Skin of body (tissue), 2 donors: ENCODE data around the gene SIRT5. TPM values are rescaled to one million over a fixed set of nuclear protein-coding genes. Genes with fewer than 3 reads are reported as not detected.
A peak's percentile ranks its signal among the peaks of the same experiment; 100 is the strongest.

Source experiments
- DNase-seq: peaks from one replicate; lab custom pipeline; 2025; lab: John Stamatoyannopoulos, UW
- total RNA-seq: library from RNA; depleted of rRNA; stranded (reverse); fragments of >200 nt; gene quantifications from one replicate; pipeline ENCODE4 v1.2.3, GENCODE V29; 2014

Gene SIRT5
- total RNA-seq, 1 donor from 2014 or later, result 6.9 TPM

DNA sequence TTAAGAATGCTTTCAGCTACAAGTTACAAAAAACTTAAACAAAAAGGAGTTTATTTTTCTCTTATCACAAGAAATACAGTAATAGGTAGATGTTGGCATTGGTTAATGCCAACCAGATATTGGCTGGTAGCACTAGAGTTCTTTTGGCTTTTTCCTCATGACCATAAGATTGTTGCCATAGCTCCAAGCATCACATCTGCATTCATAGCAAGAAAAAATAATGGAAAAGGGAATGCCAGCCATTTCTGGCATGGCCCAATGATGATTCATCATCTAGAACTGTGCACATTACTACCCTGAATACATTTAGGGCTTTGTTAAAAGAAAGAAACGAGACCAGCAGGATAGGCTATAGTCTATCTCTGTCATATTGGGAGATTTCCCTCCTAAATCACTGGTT lies 20.8 kb upstream of the SIRT5 start:
- DNase-seq, result no peak

DNA sequence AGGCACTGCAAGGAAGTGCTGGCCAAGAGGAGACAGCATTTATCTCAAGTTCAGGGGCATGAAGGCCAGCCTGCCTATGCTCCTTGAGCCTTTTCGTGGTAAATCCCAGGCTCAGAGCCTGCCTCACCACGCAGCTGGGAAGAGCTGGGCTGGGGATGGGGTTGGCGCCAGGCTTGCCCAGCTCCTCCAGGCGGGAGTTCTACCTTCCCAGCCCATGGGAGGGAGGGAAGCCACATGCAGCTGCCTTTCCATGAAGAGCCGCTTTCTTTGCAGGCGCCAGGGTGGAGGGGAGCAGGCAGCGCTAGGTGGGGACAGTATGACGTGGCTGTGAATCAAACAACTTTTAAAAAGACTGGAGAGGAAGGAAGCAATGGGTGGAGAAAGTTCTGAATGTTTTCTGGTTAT lies 19.5 kb upstream of the SIRT5 start:
- no peak for DNase-seq

DNA sequence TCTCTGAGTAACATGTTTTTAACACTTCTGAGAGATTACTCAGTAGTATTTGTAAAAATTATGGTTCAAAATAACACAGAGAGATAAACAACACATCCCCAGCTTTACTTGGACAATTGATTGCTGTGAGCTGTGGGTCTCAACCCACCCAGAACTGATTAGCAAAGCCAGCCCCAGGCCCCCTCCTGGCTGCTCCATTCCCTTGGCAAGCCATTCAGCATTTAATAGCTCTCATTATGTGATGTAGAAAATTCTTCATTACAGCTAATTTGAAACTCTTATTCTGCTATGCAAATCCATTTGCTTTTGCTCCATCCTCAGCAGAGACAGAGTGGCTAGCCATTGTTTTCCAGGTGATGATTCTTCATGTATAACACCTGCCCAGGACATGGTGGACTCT lies 16.6 kb upstream of the SIRT5 start:
- no peak for DNase-seq

DNA sequence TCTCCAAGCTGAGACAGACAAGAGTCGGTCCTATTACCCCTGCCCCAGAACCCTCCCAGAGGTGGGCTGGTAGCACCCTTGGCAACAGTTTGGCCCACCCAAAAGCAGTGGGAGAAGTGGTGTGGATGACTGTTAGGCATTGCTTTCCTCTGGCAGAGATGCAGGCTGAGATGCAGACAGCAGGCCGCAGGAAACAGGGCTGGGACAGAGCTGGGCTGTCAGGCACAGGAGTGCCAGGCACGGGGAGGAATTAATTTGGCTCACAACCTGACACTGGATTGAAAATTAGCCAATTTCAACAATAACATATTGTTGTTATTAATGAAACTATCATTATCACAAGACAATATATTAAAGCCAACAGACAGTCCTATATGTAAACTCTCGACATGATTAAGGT lies 15.7 kb upstream of the SIRT5 start:
- no peak for DNase-seq

DNA sequence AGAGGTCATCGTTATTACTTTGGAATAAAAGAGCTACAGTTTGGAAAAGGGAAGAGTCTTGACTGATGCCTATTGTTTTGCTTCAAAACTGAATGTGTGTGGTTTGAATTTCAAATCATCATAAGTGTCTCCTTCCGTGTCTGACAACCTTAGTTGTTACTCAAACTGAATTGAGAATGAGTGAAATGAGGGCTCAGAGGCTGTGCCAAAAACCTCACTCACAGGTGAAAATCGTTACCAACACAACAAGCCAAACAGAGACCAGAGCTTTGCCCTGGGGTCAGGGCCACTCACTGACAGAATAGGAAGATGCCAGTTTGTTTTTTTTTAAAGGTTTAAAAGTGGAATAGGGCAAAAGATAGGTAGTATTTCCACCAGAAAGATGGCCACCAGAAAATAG lies 15.2 kb upstream of the SIRT5 start:
- DNase-seq, result no peak

DNA sequence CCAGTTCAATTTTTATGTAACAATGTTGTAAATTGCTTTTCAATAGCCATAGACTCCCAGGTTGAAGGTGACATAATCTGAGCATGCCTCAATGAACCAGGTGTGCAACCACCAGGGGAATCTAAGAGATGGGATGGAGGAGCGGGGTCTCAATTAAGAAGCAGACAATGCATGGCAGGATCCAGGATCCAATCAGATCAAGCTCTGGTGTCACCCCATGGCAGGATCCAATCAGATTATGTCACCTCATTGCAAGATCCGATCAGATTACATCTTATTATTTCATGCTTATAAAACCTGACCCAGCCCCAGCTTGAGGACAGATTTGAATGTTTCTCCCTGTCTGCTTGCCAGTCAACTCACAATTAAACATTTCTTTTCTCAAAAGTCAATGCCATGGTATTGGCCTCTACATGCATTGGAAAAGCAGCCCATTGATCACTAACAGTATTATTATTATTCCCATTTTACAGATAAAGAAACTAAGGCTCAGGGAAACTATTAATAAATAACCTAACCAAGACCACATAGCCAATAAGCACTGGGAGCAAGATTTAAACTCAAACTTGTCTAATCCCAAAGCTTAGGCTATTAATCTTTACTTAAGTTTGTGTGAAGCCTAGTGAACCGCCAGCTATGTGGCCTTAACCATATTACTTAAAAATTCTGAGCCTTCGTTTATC lies 14.3 kb upstream of the SIRT5 start:
- no peak for DNase-seq

DNA sequence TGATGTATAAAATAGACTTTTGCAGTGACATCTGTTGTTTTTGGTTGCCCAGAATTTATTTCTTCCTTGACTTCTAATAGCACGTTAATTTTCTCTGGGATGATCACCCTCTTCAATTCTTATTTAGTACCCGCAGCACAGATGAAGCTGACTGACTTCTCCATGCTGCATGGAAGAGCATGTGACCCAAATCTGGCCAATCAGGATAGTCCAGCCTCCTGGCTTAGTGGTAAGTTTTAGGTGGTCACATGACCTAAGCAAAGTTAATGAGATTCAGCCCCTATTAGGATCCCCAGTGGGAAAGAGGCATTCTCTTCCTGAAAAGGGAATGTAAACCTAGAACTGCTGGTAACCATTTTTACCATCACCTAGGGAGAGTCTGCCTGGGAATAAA lies 13.8 kb upstream of the SIRT5 start:
- no peak for DNase-seq

DNA sequence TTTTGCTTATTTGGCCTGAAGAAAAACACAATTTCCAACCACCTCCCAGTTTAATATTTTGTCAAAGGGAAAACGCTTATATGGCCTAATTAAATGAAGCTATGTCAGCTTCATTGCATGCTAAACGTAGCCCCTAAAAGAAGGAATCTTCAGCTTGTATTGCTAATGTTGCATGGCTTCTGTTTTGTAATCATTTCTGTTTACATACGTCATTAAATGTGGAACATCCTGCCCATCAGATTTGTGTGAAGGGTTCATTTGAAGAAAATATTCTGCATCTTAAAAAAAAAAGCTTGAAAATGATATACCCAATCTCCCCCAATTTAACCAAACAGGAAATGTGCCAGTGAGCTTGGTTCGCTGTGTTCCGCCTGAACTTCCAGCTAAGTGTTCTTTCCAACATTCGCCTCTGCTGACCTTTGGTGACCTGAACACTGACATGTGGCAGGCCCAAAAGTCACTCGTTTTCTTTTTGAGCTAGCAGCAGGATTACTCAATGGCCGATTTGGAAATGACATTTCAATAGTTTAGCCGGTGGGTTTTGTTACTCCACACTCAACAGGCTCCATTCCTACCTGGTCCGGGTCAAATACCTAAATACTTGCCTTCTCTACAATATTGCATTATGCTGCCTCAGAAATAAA lies 12.7 kb upstream of the SIRT5 start:
- no peak for DNase-seq

DNA sequence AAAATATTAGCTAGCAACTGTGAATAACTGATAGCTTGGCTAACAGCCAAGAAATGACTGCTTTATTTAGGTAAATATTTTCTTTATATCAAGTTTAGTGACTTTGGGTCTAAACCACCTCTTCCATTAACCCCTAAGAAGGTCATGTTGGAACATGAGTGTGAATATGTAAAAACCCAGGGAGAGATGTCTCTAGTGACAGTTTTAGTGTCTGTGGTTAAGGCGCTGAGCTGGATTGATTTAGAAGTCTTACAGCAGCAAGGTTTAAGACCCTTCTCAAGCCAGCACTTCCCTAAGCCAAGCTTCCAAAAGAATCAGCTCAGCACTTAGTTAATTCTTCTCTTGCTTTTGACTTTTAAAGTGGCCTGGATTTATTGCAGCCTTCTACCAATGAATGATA lies 11.4 kb upstream of the SIRT5 start:
- no peak for DNase-seq

DNA sequence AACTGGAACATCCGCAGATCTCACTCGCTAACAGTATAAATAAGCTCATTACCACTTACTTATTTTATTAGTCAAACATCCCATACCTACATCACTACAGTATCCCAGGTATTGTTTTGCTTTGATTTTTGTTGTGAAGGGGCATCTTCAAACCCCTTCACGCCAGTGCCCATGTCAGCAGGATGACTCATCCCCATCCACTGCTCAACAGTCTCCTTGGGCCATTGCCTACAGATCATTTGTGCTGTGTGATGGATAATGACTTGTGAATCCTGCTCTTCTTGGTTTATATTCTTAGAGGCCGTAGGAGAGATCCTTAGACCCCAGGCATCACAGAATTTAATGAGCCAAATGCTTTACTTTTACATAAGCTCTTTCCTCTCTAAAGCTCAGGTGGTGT lies 8.5 kb upstream of the SIRT5 start:
- DNase-seq, result no peak

DNA sequence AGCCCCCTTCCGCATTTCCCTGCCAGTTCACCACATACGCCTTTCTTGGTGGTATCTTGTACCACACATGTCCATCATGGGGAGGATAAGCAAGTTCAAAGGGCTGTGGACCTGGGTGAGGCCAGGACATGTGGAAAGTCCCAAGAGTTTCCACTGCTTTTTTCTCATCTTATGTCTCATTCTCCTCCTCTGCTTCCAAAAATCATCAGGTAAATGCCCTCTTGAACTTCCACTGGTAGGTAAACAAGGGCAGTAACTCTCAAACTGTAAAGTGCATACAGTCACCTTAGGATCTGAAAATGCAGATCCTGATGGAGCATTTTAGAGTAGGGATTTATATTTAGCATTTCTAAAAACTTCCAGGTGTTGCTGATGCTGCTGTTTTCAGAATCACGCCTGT lies 7.9 kb upstream of the SIRT5 start:
- DNase-seq, result no peak

DNA sequence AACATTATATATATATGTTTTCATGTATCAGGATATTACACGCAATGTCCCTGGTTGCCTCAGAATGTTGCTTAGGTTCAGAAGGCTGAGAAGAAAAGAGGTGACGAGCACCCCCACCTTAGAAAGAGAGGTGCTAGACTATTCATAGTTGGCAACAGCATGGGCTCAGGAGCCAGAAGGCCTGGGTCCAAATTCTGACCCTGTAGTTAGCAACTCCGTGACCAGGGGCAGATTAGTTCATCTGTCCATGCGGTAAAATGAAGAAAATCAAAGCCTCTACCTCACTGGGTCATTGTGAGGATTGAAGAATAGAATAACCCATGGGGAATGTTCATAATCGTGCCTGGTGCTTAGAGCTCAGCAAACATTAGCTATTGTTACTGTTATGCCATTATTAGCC lies 5.4 kb upstream of the SIRT5 start:
- DNase-seq, result no peak

DNA sequence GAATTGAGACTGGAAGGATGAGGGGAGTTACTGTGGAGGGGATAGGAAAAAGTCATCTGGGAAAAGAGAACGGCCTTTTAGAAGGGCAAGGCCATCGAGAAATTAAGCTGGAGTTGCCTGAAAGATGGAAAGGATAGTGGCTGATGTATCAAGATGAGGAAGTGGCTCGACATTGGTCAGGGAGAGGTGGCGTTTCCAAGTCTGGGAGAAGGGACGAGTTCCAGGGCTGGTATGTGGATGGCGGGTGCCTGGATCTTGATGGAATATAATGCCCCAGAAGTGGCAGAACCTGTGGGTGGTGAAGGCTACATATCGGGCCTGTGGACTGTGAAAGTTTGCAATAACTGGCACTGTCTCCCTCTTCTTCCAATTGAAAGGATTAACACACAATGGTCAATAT lies 2.2 kb upstream of the SIRT5 start:
- DNase-seq, result no peak

DNA sequence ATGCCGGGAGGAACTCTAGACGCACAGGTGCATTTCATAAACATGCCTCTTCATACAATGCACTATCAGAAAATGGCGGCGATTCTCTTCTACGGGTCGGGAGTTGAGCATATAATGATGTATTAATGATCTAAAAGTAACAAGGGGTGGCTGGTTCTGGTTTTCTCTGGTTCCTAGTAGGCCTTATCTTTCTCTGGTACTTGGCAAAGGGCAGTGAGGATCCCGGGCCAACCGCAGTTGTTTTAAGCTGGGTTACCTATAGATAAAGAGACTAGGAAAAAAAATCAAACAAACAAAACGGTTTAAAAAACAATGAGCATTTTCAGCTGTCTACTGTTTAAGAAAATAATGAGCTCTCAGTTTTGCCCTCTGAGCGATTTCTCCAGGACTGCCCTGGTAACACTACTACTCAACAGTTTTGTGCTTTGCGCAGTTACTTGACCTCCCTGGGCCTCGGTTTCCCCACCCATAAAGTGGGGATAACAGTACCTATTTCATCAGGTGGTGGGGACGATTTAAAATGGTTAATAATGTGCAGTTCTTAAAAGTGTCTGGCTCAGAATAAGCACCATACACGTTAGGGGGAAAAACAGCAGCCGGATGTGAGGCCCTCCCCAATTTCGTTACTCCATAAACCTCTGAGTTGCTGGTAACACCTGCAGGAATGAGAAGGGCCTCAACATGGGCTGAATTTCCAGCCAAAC lies 1.3 kb upstream of the SIRT5 start:
- DNase-seq, result no peak

DNA sequence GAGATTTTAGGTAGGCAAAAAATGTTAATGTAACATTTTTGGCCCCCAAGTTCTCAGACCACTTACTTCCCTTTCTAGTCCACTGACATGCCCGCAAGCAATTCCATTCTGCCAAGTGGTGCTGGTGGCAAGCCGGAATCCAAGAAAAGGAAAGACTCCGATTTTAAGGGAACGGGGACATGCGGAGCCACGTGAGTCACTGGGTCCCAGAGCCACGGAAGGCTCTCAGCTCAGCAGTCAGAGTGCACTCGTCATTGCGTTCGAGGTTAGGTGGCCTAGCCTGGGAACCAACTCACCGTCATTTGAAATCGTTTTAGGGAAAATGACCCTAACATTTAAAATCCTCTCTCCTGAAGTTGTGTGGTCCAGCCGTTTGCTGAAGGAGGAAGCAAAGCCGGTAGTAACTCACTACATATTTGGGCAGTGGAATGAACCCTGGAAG lies 711 bp upstream of the SIRT5 start:
- DNase-seq, result no peak

DNA sequence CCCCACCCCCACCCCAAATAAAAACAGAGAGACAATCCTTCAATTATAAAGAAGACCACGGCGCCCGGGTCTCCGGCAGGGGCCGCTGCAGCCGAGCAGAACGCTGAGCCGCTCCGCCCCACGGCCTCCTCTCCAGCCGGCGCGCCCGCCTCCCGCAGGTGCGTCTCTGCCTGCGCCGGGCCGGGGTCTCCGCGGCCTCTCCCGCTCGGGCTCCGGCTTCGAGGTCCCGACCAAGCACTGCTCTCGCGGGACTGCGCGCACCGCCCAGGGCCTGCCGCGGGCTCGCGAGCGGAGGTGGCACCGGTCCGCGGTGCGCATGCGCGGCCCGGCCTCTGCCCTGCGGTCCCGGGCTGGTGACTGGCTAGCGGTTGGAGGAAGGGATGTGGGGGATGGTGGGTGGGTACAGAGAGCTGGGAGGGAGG lies 241 bp upstream of the SIRT5 start:
- peak; percentile 82 for DNase-seq

DNA sequence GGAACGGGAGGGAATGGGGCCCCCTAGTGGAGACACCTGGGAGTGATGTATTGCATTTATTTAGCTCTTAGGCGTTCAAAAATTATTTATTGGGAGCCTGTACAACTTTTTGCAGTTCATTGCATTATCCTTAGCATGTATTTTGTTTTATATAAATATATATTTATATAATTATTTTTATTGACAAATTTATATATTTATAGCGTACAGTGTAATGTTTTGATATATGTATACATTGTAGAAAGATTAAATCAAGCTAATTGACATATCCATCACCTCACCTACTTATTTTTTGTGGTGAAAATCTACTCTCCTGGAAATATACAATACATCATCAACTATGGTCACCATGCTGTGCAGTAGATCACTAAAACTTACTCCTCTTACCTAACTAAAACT lies 975 bp downstream of the SIRT5 start:
- no peak for DNase-seq

DNA sequence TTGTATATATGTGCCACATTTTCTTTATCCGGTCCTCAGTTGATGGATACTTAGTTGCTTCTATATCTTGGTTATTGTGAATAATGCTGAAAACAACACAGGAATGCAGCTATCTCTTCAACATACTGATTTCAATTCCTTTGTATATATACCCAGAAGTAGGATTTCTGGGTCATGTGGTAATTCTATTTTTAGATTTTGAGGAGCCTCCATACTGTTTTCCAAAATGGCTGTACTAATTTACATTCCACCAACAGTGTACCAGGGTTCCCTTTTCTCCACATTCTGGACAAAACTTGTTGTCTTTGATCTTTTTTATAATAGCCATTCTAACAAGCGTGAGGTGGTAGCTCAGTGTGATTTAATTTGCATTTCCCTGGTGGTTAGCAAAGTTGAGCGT lies 1.6 kb downstream of the SIRT5 start:
- no peak for DNase-seq

DNA sequence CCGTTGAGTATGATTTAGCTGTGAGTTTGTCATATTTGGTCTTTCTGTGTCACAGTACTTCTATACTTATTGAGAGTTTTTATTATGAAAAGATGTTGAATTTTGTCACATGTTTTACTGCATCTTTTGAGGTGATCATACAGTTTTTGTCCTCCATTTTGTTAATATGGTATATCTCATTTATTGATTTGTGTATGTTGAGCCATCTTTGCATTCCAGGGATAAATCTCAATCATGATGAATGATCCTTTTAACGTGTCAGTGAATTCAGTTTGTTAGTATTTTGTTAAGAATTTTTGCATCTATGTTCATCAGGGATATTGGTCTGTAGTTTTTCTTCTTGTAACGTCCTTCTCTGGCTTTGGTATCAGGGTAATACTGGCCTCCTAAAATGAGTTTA lies 3.5 kb downstream of the SIRT5 start:
- DNase-seq, result no peak

DNA sequence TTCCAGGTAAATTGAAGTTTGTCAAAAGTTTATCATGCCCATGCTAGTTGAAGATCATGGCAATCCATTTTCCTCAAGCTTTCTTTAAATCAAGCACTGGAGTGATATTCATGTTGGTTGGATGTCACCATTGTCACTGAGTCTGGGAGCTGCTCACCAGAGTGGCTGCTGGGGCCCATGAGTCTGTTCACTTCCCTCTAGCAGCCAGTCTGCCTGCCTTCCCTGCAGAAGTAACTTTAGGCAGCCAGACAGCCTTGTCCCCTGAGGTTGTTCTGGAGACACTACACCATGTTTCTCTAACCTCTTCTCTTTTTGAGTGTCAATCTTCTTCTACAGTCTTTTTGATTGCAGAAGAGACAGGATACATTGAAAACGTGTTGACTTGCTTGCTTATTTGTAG lies 5.5 kb downstream of the SIRT5 start:
- DNase-seq, result no peak

DNA sequence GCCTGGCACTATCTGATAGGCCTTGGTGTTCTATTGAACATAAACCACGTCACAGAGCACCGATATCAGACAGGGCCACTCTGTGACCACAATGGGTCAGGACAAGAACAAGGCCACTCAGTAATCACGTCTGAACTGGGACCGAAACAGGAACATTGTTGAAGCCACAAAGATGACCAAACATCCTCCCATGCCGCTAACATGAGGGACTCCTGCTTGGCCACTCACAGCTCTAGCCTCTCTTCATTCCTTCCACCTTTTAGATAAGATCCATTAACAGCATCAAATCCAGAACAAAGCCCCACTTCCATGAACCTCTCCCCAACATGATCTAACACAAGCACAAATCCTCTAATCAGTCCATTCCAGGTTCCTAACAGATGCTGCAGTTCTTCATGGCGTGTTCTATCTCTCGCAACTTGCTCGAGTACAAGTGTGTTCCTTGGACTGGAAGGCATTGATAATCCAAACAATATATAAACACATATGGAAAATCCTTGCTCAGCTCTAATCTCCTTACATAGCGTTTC lies 7.4 kb downstream of the SIRT5 start:
- DNase-seq, result no peak
